Activated T-helper 2 cell treated with anti-CD3 and anti-CD28 coated beads, Interferon-gamma antibody, Interleukin-2, Interleukin-4, amounts not matched to agents 10 μg/mL and 5 μg/mL and 100 μg/mL, durations not matched to agents 14 hours and 24 hours and 36 hours (primary cell): ENCODE results near the gene AGPAT3. TPM values are rescaled to one million over a fixed set of nuclear protein-coding genes. Genes with fewer than 3 reads are reported as not detected.

Experiments used
- DNase-seq: peaks from one replicate; pipeline ENCODE4 v3.0.0; 2021; ENCODE audit warnings: low spot score
- H3K27ac Mint-ChIP-seq: one replicate; pipeline ENCODE4 v1.8.0; 2021; ENCODE audit warnings: mixed read lengths
- H3K27me3 Mint-ChIP-seq: one replicate; pipeline ENCODE4 v1.8.0; 2021; ENCODE audit warnings: low read depth, mixed read lengths
- H3K36me3 Mint-ChIP-seq: one replicate; pipeline ENCODE4 v1.8.0; 2021; ENCODE audit warnings: low read depth, mixed read lengths
- H3K4me1 Mint-ChIP-seq: one replicate; pipeline ENCODE4 v1.8.0; 2021; ENCODE audit warnings: low read depth, mixed read lengths
- H3K4me3 Mint-ChIP-seq: one replicate; pipeline ENCODE4 v1.8.0; 2021; ENCODE audit warnings: low read depth, mild to moderate bottlenecking, moderate library complexity, mixed read lengths
- H3K9me3 Mint-ChIP-seq: one replicate; pipeline ENCODE4 v1.8.0; 2021; ENCODE audit warnings: mixed read lengths
- intact Hi-C: fragments of 100-400 bp; cut with micrococcal nuclease; formaldehyde crosslinking; loops from one replicate; pipeline ENCODE4 v1.15.1; 2023
- total RNA-seq: library from RNA; stranded (reverse); gene quantifications from 2 replicates; pipeline ENCODE4 v1.2.3, GENCODE V29; 2022

Gene AGPAT3
- total RNA-seq, 1 donor from 2014 or later: 126 TPM

- Mint-ChIP-seq H3K36me3 (peaks cover 63% of the 10 kb centered on the region), H3K4me1 (peaks cover 21% of the 10 kb centered on the region), H3K9me3 (peaks cover 11% of the 10 kb centered on the region), H3K27me3 (no peaks in the 10 kb centered on the region), H3K27ac (peak overlapping the region; percentile 38), H3K4me3 (no peak overlapping the region)
- no peak for DNase-seq
- intact Hi-C loops: no loop called here
These were observed 46.3 kb downstream of the AGPAT3 start for GRCh38 chr21:43911015-43911934.

DNA sequence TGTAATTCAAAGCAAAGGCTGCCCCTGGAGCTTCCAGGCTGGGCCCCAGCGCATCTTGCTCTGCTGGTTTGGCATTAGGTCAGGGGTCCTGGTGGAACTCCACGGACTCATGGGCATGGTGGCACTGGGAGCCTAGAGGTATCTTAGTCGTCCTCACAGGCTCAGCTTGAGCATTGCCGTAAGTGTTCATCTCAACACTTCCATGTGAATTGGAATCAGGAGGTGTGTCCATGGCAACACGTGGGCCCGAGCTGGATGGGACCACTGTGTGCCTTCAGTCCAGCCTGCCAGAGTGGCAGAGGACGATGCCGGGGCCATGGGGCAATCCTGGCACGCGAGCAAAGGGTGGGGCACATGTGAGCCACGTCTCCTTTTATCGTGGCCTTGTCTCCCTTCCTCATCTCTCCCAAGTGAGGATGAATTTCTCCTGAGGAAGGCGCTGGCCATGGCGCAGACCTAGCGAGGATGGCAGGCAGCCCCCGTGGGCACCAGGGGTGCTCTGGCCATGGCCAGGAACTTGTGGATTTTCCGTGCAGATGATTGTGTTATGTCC lies 47.0 kb downstream of the AGPAT3 start:
- Mint-ChIP-seq H3K9me3 (peaks cover 11% of the 10 kb centered on the region), H3K4me1 (peaks cover 26% of the 10 kb centered on the region), H3K36me3 (peaks cover 59% of the 10 kb centered on the region), H3K27ac (no peak overlapping the region), H3K4me3 (no peak overlapping the region), H3K27me3 (no peaks in the 10 kb centered on the region)
- intact Hi-C loops: no loop called here
- no peak for DNase-seq

DNA sequence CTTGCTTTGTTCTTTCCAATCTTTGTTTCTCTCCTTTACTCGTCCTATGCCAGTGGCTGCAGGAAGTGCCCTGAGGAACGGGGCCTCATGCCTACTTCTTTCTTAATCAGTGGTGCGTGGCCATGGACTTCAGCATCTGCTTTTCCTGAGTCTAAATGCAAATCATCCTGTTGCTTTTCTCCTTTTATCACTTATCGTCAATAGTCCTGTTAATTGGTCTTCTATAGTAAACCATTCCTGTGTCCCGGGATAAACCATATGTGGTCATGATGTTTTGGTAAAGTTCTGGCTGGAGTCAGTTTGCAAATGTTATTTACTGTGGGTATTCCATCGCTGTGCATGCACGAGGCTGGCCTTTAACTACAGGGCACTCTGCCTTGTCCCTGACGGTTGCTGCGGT lies 47.5 kb downstream of the AGPAT3 start:
- H3K27me3 Mint-ChIP-seq: no peaks in the 10 kb centered on the region
- no peak overlapping the region for H3K4me3 Mint-ChIP-seq

DNA sequence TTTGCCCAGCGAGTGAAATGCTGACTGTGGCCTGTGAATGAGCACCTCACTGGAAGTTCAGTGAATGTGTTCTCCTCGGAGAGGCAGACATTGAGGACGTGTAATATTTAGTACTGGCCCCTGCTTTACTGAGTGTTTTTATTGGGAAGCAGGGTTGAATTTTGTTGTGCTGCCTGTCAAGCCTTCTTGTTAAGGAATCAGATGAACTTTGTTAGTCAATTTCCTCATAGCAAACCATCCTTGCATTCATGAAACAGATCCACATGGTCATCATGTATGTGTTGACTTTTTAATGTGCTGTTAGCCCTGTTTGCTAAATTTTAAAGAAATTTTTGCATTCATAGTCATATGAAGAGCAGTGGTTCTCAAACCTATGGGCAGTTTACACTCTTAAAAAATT lies 47.9 kb downstream of the AGPAT3 start:
- Mint-ChIP-seq H3K27me3 (no peaks in the 10 kb centered on the region), H3K36me3 (peaks cover 56% of the 10 kb centered on the region), H3K4me3 (no peak overlapping the region), H3K4me1 (peaks cover 32% of the 10 kb centered on the region), H3K9me3 (peaks cover 11% of the 10 kb centered on the region), H3K27ac (no peak overlapping the region)
- intact Hi-C loops: no loop called here
- no peak for DNase-seq

More for the DNA sequence above, 47.5 kb downstream of the AGPAT3 start:
- Mint-ChIP-seq H3K4me1 (peaks cover 30% of the 10 kb centered on the region), H3K27ac (no peak overlapping the region), H3K9me3 (peaks cover 11% of the 10 kb centered on the region), H3K36me3 (peaks cover 60% of the 10 kb centered on the region)
- DNase-seq: no peak
- intact Hi-C loops: no loop called here

DNA sequence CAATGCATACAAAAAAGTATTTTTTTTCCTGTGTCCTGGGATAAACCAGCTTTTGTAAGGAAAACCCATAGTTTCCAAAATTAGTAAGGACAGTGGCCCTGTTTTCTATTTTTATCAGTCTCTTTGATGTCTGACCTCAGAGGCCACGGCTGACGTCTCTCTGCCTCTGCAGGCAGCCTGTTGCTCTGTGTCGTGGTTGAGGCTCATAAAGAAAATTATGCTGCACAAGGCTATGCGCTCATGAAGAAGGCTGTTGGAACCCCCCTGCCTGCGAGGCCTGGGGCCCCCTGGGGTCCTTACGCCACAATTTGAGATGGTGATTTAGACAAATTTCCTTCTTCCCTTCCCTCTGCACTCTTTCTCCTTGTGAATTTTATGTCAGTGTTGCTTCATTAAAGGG lies 48.9 kb downstream of the AGPAT3 start:
- DNase-seq: no peak
- Mint-ChIP-seq H3K4me1 (peaks cover 38% of the 10 kb centered on the region), H3K4me3 (peak overlapping the region; percentile 14), H3K27ac (peak overlapping the region; percentile 52), H3K9me3 (peaks cover 11% of the 10 kb centered on the region), H3K27me3 (no peaks in the 10 kb centered on the region), H3K36me3 (peaks cover 60% of the 10 kb centered on the region)
- intact Hi-C loops: no loop called here

DNA sequence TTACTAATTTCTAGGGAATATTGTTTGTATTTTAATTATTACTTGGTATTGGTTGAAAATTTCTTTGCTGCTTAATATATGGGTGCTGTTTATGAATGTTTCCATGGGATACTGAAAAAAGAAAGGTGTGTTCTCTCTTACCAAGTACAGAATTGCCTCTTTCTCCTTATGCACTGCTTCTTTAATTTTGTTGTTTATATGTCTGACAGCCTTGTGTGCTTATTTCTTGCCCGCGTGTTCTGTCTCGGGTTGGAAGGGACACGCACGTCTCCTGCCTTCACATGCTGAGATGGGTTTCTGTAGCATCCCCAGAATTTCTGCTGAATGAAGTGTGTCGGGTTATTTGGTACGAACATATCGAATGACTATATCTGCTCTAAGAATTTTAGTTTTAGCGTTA lies 51.1 kb downstream of the AGPAT3 start:
- H3K27me3 Mint-ChIP-seq: no peaks in the 10 kb centered on the region
- peaks cover 11% of the 10 kb centered on the region for H3K9me3 Mint-ChIP-seq
- intact Hi-C loops: loop anchor here (1.0 to 5.0 kb wide), 3 partner anchors 22 to 49 kb away; no protein-coding TSS in a partner anchor
- H3K27ac Mint-ChIP-seq: peak overlapping the region; percentile 83
- peak overlapping the region; percentile 81 for H3K4me3 Mint-ChIP-seq
- H3K36me3 Mint-ChIP-seq: peaks cover 57% of the 10 kb centered on the region
- no peak for DNase-seq
- H3K4me1 Mint-ChIP-seq: peaks cover 49% of the 10 kb centered on the region

DNA sequence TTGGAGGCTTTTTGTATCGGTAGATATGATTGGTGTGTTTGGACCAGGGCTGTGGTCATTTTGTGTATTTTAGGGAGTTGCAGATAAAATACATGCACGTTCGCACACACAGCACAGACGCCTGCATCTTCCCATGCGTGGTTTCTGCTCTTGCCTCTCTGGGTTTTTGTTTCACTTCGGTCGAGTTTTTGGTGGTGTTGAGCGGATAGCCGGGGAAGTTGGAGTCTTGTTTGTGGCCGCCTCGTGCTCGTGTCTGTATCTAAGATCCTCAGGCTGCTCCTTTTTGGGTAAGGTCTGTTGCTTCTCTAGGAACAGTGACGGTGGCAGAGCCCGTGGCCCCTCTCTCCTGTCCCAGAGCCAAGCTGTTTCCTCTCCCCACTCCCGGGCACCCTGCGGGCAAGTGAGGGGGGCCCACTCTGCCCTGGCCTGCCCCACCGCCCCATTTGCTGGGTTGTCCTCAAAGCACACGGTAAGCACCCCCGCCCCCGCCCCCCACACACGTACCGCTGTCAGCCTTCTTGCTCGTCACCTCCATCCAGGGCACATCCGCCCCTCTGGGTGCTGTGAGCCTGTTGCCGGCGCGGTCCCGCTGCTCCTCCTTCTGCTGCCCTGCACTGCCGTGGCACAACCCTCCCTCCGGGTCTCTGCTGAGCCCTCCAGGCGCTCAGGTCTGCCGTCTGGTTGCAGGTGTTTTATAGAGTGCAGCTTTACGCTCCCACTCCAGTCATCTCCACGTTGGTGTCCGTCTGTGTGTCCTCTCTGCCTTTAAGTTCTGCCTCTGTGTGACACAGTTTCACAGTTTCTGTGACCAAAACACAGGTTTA lies 51.9 kb downstream of the AGPAT3 start:
- Mint-ChIP-seq H3K9me3 (peaks cover 11% of the 10 kb centered on the region), H3K27me3 (no peaks in the 10 kb centered on the region), H3K36me3 (peaks cover 57% of the 10 kb centered on the region), H3K4me1 (peaks cover 54% of the 10 kb centered on the region), H3K4me3 (peak overlapping the region; percentile 81), H3K27ac (peak overlapping the region; percentile 83)
- DNase-seq: peak; percentile 62
- intact Hi-C loops: loop anchor here (1.0 to 5.0 kb wide), 3 partner anchors 23 to 50 kb away; no protein-coding TSS in a partner anchor

DNA sequence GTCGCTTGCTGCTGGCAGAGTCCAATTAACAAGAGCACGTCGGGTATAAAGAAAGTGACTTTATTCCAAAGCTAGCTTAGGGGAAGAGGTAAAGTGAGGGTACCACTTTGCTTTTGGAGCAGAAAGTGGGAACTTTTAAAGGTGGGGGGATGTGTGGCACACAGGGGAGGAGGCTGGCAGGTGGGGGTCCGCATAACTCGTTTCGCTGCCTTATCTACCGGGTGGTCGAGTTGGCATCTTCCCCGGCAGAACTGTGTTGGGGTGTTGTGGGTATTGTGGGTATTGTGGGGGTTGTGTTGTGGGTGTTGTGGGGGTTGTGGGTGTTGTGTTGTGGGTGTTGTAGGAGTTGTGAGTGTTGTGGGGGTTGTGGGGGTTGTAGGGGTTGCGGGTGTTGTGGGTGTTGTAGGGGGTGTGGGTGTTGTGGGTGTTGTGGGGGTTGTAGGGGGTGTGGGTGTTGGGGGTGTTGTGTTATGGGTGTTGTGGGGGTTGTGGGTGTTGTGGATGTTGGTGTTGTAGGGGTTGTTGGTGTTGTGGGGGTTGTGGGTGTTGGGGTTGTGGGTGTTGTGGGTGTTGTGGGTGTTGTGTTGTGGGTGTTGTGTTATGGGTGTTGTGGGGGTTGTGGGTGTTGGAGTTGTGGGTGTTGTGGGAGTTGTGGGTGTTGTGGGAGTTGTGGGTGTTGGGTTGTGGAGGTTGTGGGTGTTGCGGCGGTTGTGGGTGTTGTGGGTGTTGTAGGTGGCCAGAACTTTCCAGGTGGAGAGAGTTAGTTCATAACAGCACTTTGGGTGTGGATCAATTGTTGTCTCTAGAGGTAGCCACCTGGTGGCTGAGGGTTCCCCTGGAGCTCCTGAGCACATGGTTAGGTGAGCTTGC lies 52.7 kb downstream of the AGPAT3 start:
- peak overlapping the region; percentile 83 for H3K27ac Mint-ChIP-seq
- peak overlapping the region; percentile 81 for H3K4me3 Mint-ChIP-seq
- H3K36me3 Mint-ChIP-seq: peaks cover 52% of the 10 kb centered on the region
- no peak for DNase-seq
- no peaks in the 10 kb centered on the region for H3K27me3 Mint-ChIP-seq
- H3K4me1 Mint-ChIP-seq: peaks cover 60% of the 10 kb centered on the region
- H3K9me3 Mint-ChIP-seq: peaks cover 5% of the 10 kb centered on the region
- intact Hi-C loops: loop anchor here (1.0 to 5.0 kb wide), 3 partner anchors 35 to 106 kb away; no protein-coding TSS in a partner anchor

DNA sequence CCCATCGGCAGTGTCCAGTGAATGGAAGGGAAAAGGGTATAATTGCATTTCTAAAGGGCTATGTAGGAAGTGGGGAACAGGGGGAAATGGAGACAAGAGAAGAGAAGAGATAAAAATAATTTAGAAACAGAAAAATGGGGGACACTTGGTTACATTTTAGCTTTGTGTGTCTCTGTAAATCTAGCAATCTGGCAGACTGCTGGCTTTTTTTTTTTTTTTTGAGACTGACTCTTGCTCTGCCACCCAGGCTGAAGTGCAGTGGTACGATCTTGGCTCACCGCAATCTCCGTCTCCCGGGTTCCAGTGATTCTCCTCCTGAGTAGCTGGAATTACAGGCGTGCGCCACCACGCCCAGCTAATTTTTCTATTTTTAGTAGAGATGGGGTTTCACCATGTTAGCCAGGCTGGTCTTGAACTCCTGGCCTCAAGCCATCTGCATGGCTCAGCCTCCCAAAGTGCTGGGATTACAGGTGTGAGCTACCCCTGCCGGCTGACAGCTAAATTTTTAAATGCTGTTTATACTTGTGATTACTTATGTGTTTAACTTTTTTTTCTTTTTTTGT lies 53.4 kb downstream of the AGPAT3 start:
- H3K4me1 Mint-ChIP-seq: peaks cover 60% of the 10 kb centered on the region
- no peak for DNase-seq
- no peaks in the 10 kb centered on the region for H3K27me3 Mint-ChIP-seq
- peaks cover 4% of the 10 kb centered on the region for H3K9me3 Mint-ChIP-seq
- intact Hi-C loops: loop anchor here (1.0 to 5.0 kb wide), 2 partner anchors 36 to 107 kb away; no protein-coding TSS in a partner anchor
- H3K36me3 Mint-ChIP-seq: peaks cover 47% of the 10 kb centered on the region
- H3K4me3 Mint-ChIP-seq: peak overlapping the region; percentile 81
- H3K27ac Mint-ChIP-seq: peak overlapping the region; percentile 79

DNA sequence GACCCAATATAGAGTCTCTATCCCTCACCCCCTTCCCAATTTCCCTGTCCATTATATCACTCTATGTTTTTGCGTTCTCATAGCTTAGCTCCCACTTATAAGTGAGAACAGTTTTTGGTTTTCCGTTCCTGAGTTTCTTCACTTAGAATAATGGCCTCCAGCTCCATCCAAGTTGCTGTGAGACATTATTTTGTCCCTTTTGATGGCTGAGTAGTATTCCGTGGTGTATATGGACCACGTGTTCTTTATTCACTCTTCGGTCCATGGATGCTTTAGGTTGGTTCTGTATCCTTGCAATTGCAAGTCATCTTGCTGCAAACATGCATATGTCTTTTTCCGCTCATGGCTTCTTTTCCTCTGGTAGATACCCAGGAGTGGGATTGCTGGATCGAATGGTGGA lies 54.3 kb downstream of the AGPAT3 start:
- intact Hi-C loops: loop anchor here (5.0 kb wide), 1 partner anchor 37 kb away; no protein-coding TSS in a partner anchor
- Mint-ChIP-seq H3K4me3 (no peak overlapping the region), H3K27me3 (no peaks in the 10 kb centered on the region), H3K4me1 (peaks cover 57% of the 10 kb centered on the region), H3K36me3 (peaks cover 44% of the 10 kb centered on the region), H3K9me3 (peaks cover under 1% of the 10 kb centered on the region), H3K27ac (peak overlapping the region; percentile 11)
- no peak for DNase-seq

GRCh38 chr21:43919871-43920801 lies 55.1 kb downstream of the AGPAT3 start:
- H3K4me1 Mint-ChIP-seq: peaks cover 57% of the 10 kb centered on the region
- no peak for DNase-seq
- H3K27ac Mint-ChIP-seq: no peak overlapping the region
- intact Hi-C loops: loop anchor here (5.0 kb wide), 1 partner anchor 38 kb away; no protein-coding TSS in a partner anchor
- no peaks in the 10 kb centered on the region for H3K9me3 Mint-ChIP-seq
- H3K36me3 Mint-ChIP-seq: peaks cover 46% of the 10 kb centered on the region
- H3K4me3 Mint-ChIP-seq: no peak overlapping the region
- no peaks in the 10 kb centered on the region for H3K27me3 Mint-ChIP-seq
